Mucosa of gallbladder (tissue), 1 donor: ENCODE measurements around the gene CHMP4B. TPM values are rescaled to one million over a fixed set of nuclear protein-coding genes. Genes with fewer than 3 reads are reported as not detected.

Experiments
- DNase-seq: peaks from one replicate; pipeline ENCODE4 v3.0.0-alpha.2; 2020; ENCODE audit warnings: low spot score
- total RNA-seq: library from RNA; stranded (reverse); gene quantifications from one replicate; pipeline ENCODE4 v1.2.1, GENCODE V29; 2021
- donor health status: DM: no; HTN: no; CAD: no.

Gene CHMP4B
- total RNA-seq, 1 donor from 2014 or later = 117 TPM

DNA sequence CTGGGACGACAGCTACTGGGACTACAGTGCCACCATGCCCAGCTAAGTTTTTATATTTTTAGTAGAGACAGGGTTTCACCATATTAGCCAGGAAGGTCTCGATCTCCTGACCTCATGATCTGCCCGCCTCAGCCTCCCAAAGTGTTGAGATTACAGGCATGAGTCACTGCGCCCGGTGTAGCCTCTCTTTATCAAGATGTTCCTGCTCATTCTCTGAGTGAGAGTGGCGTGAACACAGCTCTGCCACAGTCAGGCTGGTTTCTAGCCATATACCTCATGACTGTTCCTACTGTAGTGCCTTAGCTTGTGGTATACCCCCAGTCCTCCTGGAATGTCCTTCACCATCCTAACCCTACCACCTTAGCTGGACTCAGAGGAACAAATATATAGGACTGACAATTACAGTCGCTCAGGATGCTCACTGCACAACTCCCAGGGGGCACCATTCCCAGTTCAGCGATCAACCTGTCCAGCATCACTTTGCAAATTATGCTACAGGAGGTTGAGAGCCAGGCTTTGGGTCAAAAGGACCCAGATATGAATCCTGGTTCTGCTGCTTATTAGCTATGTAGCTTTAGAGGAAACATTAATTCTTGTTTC is 86.3 kb downstream of the CHMP4B start:
- no peak for DNase-seq

DNA sequence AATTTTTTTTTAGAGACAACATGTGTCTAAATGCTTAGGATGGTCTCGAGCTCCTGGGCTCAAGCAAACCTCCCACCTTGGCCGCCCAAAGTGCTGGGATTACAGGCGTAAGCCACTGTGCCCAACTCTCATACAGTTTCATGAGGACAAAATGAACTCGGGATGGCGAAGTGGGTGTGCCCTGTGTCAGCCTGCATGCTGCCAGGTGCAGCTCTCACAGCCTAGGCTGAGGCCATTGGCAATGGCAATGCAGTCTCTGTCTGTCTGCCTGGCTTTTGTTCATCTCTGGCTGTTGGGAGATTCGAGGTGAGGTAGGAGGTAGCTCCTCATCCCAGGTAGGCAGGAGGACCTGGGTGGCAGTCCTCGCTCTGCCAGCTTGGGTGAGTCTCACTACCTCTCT is 88.0 kb downstream of the CHMP4B start:
- no peak for DNase-seq

DNA sequence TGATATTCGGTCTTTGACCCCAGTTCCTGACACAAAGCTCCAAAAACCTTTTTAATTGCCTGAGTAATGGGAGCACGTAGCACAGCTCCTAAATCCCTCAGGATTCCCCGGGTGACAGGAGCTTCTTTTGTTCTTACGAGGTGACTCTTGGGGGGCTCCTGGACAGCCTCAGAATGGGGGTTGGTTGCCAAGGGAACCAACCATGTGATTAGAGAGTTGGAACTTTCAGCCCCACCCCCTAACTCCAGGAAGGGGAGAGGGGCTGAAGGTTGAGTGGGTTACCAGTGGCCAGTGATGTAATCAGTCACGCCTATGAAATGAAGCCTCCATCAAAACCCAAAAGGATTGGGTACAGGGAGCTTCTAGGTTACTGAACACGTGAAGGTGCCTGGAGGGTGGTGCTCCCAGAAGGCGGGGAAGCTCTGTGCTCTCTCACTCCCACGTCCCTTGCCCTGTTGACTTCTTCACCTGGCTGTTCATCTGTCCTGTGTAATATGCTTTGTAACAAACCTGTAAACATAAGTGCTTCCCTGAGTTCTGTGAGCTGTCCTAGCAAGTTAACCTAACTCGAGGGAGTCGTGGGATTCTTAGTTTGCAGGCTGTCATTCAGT is 89.5 kb downstream of the CHMP4B start:
- DNase-seq = no peak

DNA sequence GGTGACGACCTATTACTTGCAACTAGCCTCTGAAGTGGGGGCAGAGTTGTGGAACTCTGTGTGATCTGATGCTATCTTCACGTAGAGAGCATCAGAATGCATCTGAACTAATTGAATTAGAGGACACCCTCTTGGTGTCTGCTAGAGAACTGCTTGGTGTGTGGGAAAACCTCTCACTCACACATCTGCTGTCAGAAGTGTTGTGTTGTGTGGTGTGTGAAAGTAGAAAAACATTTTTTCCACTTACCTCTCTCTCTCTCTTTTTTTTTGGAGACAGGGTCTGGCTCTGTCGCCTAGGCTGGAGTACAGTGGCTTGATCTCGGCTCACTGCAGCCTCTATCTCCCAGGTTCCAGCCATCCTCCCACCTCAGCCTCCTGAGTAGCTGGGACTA is 90.0 kb downstream of the CHMP4B start:
- no peak for DNase-seq

DNA sequence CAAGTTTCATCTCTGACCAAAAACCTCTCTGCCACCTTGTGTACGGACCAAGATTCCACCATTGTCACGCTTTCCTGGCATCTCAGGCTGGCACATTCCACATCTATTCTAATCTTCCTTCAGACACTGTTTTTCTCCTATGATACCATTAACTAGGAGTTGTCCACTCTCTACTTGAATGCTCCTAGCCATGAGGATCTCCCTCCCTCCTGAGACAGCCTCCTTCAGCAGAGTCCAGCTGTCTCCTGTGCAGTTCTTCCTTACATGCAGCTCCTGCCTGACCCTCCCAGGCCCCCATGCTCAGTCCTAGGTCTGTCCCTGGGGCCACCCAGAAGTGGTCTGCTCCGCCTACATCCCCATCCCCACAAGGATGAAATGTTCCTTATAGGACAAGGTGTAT is 90.9 kb downstream of the CHMP4B start:
- DNase-seq = no peak

Other genes starting within 250 kb of the CHMP4B start
- gene C20orf144, start 149.0 kb upstream of the CHMP4B start, total RNA-seq = 0.09 TPM
- 4.8 TPM for gene ACTL10, start 144.4 kb upstream of the CHMP4B start, total RNA-seq
- 37.3 TPM for gene NECAB3, start 136.9 kb upstream of the CHMP4B start, total RNA-seq
- gene E2F1, start 125.0 kb upstream of the CHMP4B start, total RNA-seq = 2.3 TPM
- gene PXMP4, start 91.0 kb upstream of the CHMP4B start, total RNA-seq = 17.9 TPM
- gene ZNF341, start 79.4 kb upstream of the CHMP4B start, total RNA-seq = 5.8 TPM
- 116 TPM for gene RALY, start 182.6 kb downstream of the CHMP4B start, total RNA-seq